ENCODE data around the gene ZNF205.

DNA sequence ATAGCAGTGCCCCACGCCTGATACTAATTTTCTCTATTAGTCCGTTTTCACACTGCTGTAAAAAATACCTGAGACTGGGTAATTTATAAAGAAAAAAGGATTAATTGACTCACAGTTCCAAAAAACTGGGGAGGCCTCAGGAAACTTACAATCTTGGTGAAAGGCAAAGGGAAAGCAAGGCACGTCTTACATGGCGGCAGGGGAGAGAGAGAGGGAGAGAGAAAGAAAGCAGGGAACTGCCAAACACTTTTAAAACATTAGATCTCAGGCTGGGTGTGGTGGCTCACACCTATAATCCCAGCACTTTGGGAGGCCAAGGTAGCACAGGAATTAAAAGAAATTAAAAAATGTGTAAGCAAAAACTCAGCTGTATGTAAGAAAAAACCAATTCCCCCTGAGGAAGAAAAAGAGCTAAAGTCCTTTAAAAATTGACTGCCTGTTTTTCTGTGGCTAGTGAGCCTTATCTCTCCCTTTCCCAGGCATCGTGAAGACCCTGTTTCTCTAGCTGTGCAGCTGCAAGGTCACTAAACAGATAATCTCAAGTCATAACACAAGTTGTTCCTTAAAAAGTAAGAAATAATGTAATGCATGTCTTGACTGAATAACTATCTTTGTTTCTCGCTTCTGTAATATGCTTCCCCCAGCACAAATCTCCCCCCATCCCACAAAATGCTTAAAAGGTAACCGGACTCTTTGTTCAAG is 27.3 kb upstream of the ZNF205 start:
- TF ChIP-seq, protein P1, sequence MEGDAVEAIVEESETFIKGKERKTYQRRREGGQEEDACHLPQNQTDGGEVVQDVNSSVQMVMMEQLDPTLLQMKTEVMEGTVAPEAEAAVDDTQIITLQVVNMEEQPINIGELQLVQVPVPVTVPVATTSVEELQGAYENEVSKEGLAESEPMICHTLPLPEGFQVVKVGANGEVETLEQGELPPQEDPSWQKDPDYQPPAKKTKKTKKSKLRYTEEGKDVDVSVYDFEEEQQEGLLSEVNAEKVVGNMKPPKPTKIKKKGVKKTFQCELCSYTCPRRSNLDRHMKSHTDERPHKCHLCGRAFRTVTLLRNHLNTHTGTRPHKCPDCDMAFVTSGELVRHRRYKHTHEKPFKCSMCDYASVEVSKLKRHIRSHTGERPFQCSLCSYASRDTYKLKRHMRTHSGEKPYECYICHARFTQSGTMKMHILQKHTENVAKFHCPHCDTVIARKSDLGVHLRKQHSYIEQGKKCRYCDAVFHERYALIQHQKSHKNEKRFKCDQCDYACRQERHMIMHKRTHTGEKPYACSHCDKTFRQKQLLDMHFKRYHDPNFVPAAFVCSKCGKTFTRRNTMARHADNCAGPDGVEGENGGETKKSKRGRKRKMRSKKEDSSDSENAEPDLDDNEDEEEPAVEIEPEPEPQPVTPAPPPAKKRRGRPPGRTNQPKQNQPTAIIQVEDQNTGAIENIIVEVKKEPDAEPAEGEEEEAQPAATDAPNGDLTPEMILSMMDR (IDR thresholded peaks at IDR 0.05), result no peak
- TF ChIP-seq EZH2phosphoT487 (IDR thresholded peaks at IDR 0.05; ENCODE audit: borderline replicate concordance, low read depth), result no peak
- TF ChIP-seq TCF12 (IDR thresholded peaks at IDR 0.05), result no peak
- TF ChIP-seq GABPA (IDR thresholded peaks at IDR 0.05; ENCODE audit: low read depth), result no peak
- no peak for TF ChIP-seq YY1 (IDR thresholded peaks at IDR 0.05; ENCODE audit: low read depth)
- no peak for TF ChIP-seq TEAD4 (IDR thresholded peaks at IDR 0.05; ENCODE audit: borderline replicate concordance, insufficient read depth)
- no peak for TF ChIP-seq POLR2AphosphoS5 (IDR thresholded peaks at IDR 0.05; ENCODE audit: low read depth, low read length)
- TF ChIP-seq SIN3A (IDR thresholded peaks at IDR 0.05; ENCODE audit: borderline replicate concordance, low read depth, low read length), result no peak
- TF ChIP-seq SMC3 (IDR thresholded peaks at IDR 0.05; ENCODE audit: low read depth, low read length), result no peak
- no peak for TF ChIP-seq RCOR1 (IDR thresholded peaks at IDR 0.05; ENCODE audit: low read length)
- TF ChIP-seq IRF3 (IDR thresholded peaks at IDR 0.05; ENCODE audit: low read depth, low read length), result no peak

Measured in SK-N-SH (cell line).